ENCODE measurements around the gene GORASP1.

Gene GORASP1

GRCh38 chr3:39140341-39140971, 33.0 kb upstream of the GORASP1 start:
- DNase-seq, result no peak

GRCh38 chr3:39139442-39139841, 32.0 kb upstream of the GORASP1 start:
- no peak for DNase-seq

- no peak for DNase-seq
Measured at GRCh38 chr3:39138804-39139415, 31.5 kb upstream of the GORASP1 start.

GRCh38 chr3:39137991-39138803, 30.8 kb upstream of the GORASP1 start:
- DNase-seq, result no peak

GRCh38 chr3:39137435-39137936, 30.1 kb upstream of the GORASP1 start:
- DNase-seq, result no peak

- no peak for DNase-seq
Measured at GRCh38 chr3:39136533-39137434, 29.4 kb upstream of the GORASP1 start.

GRCh38 chr3:39135170-39135805, 27.9 kb upstream of the GORASP1 start:
- DNase-seq, result no peak

GRCh38 chr3:39134305-39134704, 26.9 kb upstream of the GORASP1 start:
- no peak for DNase-seq

GRCh38 chr3:39133822-39134221, 26.4 kb upstream of the GORASP1 start:
- DNase-seq, result no peak

- DNase-seq, result no peak
Measured at GRCh38 chr3:39133093-39133490, 25.7 kb upstream of the GORASP1 start.

GRCh38 chr3:39132096-39133092, 25.0 kb upstream of the GORASP1 start:
- no peak for DNase-seq

GRCh38 chr3:39130693-39131265, 23.4 kb upstream of the GORASP1 start:
- no peak for DNase-seq

- no peak for DNase-seq
Measured at GRCh38 chr3:39130026-39130425, 22.6 kb upstream of the GORASP1 start.

- DNase-seq, result no peak
Measured at GRCh38 chr3:39128951-39129350, 21.5 kb upstream of the GORASP1 start.

- no peak for DNase-seq
Measured at GRCh38 chr3:39127908-39128304, 20.5 kb upstream of the GORASP1 start.

- no peak for DNase-seq
Measured at GRCh38 chr3:39127269-39127907, 20.0 kb upstream of the GORASP1 start.

- no peak for DNase-seq
Measured at GRCh38 chr3:39126532-39127071, 19.2 kb upstream of the GORASP1 start.

- DNase-seq, result no peak
Measured at GRCh38 chr3:39125841-39126500, 18.5 kb upstream of the GORASP1 start.
